SK-N-SH treated with all-trans-retinoic acid at 6 μM for 48 hours (cell line): ENCODE data around the gene CEP350.

ENCODE experiments used
- ATAC-seq: fragments of 200-7000 bp; cut with Tn5 transposase; 3 replicates; pipeline ENCODE4 v1.9.1; 2020; ENCODE audit warnings: mild to moderate bottlenecking, moderate library complexity
- ARNTL ChIP-seq: fragments of 450-650 bp; formaldehyde crosslinking; IDR thresholded peaks from 2 replicates; pipeline ENCODE4 v1.5.0; 2020; ENCODE audit warnings: low read depth, mild to moderate bottlenecking, moderate library complexity, borderline replicate concordance
- BACH2 ChIP-seq: fragments of 250-450 bp; sonication (Bioruptor Pico); IDR thresholded peaks from 2 replicates; pipeline ENCODE4 v1.9.0; 2021; ENCODE audit warnings: mild to moderate bottlenecking, borderline replicate concordance
- CREB5 ChIP-seq: fragments of 250-450 bp; sonication (Bioruptor Pico); IDR thresholded peaks from 2 replicates; pipeline ENCODE4 v1.5.1; 2020; ENCODE audit warnings: low read depth, mild to moderate bottlenecking, moderate library complexity
- CSDC2 ChIP-seq: fragments of 250-450 bp; sonication (Bioruptor Pico); IDR thresholded peaks from 2 replicates; pipeline ENCODE4 v1.5.0; 2020; ENCODE audit warnings: mild to moderate bottlenecking, moderate library complexity
- ESRRG ChIP-seq: fragments of 250-450 bp; sonication (Bioruptor Pico); IDR thresholded peaks from 2 replicates; pipeline ENCODE4 v1.6.1; 2021; ENCODE audit warnings: mild to moderate bottlenecking
- GLIS3 ChIP-seq: fragments of 250-450 bp; sonication (Bioruptor Pico); IDR thresholded peaks from 2 replicates; pipeline ENCODE4 v1.5.0; 2020; ENCODE audit warnings: mild to moderate bottlenecking, moderate library complexity
- OSR1 ChIP-seq: fragments of 250-450 bp; sonication (Bioruptor Pico); IDR thresholded peaks from 2 replicates; pipeline ENCODE4 v1.8.0; 2022; ENCODE audit warnings: moderate library complexity, mild to moderate bottlenecking, inconsistent platforms
- PATZ1 ChIP-seq: fragments of 250-450 bp; sonication (Bioruptor Pico); IDR thresholded peaks from 2 replicates; pipeline ENCODE4 v1.8.0; 2020; ENCODE audit warnings: mild to moderate bottlenecking, moderate library complexity, borderline replicate concordance
- POU6F1 ChIP-seq: fragments of 250-450 bp; sonication (Bioruptor Pico); IDR thresholded peaks from 2 replicates; pipeline ENCODE4 v1.8.0; 2021; ENCODE audit warnings: low read depth, mild to moderate bottlenecking, moderate library complexity, borderline replicate concordance
- PPARA ChIP-seq: fragments of 250-450 bp; sonication (Bioruptor Pico); IDR thresholded peaks from 2 replicates; pipeline ENCODE4 v1.5.0; 2020; ENCODE audit warnings: mild to moderate bottlenecking, borderline replicate concordance
- SNAI2 ChIP-seq: fragments of 250-450 bp; sonication (Bioruptor Pico); IDR thresholded peaks from 2 replicates; pipeline ENCODE4 v1.5.0; 2020; ENCODE audit warnings: mild to moderate bottlenecking, moderate library complexity
- TCF4 ChIP-seq: fragments of 250-450 bp; sonication (Bioruptor Pico); IDR thresholded peaks from 2 replicates; pipeline ENCODE4 v1.8.0; 2021; ENCODE audit warnings: mild to moderate bottlenecking, moderate library complexity, borderline replicate concordance
- TOX ChIP-seq: fragments of 250-450 bp; sonication (Bioruptor Pico); IDR thresholded peaks from 2 replicates; pipeline ENCODE4 v1.8.0; 2021; ENCODE audit warnings: mild to moderate bottlenecking, moderate library complexity, borderline replicate concordance
- TSHZ2 ChIP-seq: fragments of 250-450 bp; sonication (Bioruptor Pico); IDR thresholded peaks from 2 replicates; pipeline ENCODE4 v1.5.0; 2020; ENCODE audit warnings: mild to moderate bottlenecking, moderate library complexity
- ZC3H10 ChIP-seq: fragments of 250-450 bp; sonication (Bioruptor Pico); IDR thresholded peaks from 2 replicates; pipeline ENCODE4 v1.5.1; 2021; ENCODE audit warnings: mild to moderate bottlenecking, moderate library complexity
- ZFP3 ChIP-seq: fragments of 250-450 bp; sonication (Bioruptor Pico); IDR thresholded peaks from 2 replicates; pipeline ENCODE4 v1.5.0; 2020; ENCODE audit warnings: mild to moderate bottlenecking, moderate library complexity
- ZFP30 ChIP-seq: fragments of 450-650 bp; formaldehyde crosslinking; IDR thresholded peaks from 2 replicates; pipeline ENCODE4 v1.5.0; 2022; ENCODE audit warnings: mild to moderate bottlenecking, moderate library complexity
- ZNF565 ChIP-seq: fragments of 450-650 bp; formaldehyde crosslinking; conservative IDR thresholded peaks from 2 replicates; pipeline ENCODE4 v1.5.0; 2020; ENCODE audit warnings: low read depth, mild to moderate bottlenecking, moderate library complexity
- ZNF70 ChIP-seq: fragments of 450-650 bp; formaldehyde crosslinking; IDR thresholded peaks from 2 replicates; pipeline ENCODE4 v1.5.0; 2020; ENCODE audit warnings: mild to moderate bottlenecking, moderate library complexity
- ZNF8 ChIP-seq: fragments of 450-650 bp; formaldehyde crosslinking; IDR thresholded peaks from 2 replicates; pipeline ENCODE4 v1.5.0; 2020; ENCODE audit warnings: mild to moderate bottlenecking, moderate library complexity

CEP350 gene

GRCh38 chr1:180151508-180151907 lies 196.9 kb downstream of the CEP350 start:
- peak; percentile 10 for ATAC-seq
- TF ChIP-seq OSR1 (CRISPR knock-in tag) (0 out of 2 replicates have a peak, but pooled peaks have one; percentile 42), ESRRG (no peak), PATZ1 (CRISPR knock-in tag) (0 out of 2 replicates have a peak, but pooled peaks have one; percentile 13), ZC3H10 (CRISPR knock-in tag) (0 out of 2 replicates have a peak, but pooled peaks have one; percentile 25)

GRCh38 chr1:180152588-180152987 lies 198.0 kb downstream of the CEP350 start:
- no peak for ATAC-seq
- no peak for TF ChIP-seq TSHZ2 (CRISPR knock-in tag)
- no peak for TF ChIP-seq ARNTL
- no peak for TF ChIP-seq ZNF8 (CRISPR knock-in tag)
- TF ChIP-seq CREB5 (CRISPR knock-in tag), result no peak
- no peak for TF ChIP-seq PPARA (CRISPR knock-in tag)
- no peak for TF ChIP-seq OSR1 (CRISPR knock-in tag)
- TF ChIP-seq PATZ1 (CRISPR knock-in tag), result no peak
- TF ChIP-seq TOX, result no peak

GRCh38 chr1:180153032-180153431 lies 198.4 kb downstream of the CEP350 start:
- ATAC-seq, result no peak
- TF ChIP-seq TCF4 (CRISPR knock-in tag) (no peak), BACH2 (CRISPR knock-in tag) (no peak), CREB5 (CRISPR knock-in tag) (no peak), ZFP30 (CRISPR knock-in tag) (no peak), ZC3H10 (CRISPR knock-in tag) (no peak), ESRRG (no peak), GLIS3 (CRISPR knock-in tag) (no peak), CSDC2 (CRISPR knock-in tag) (no peak), ZNF565 (CRISPR knock-in tag) (no peak), ZNF8 (CRISPR knock-in tag) (no peak), ZFP3 (no peak), ZNF70 (CRISPR knock-in tag) (no peak), POU6F1 (CRISPR knock-in tag) (no peak), PATZ1 (CRISPR knock-in tag) (no peak), ARNTL (no peak), SNAI2 (no peak), TSHZ2 (CRISPR knock-in tag) (no peak), OSR1 (CRISPR knock-in tag) (no peak), TOX (no peak), PPARA (CRISPR knock-in tag) (no peak)
